ENCODE measurements around the gene HECTD4. TPM values are rescaled to one million over a fixed set of nuclear protein-coding genes. Genes with fewer than 3 reads are reported as not detected.
A peak's percentile ranks its signal among the peaks of the same experiment; 100 is the strongest.

HECTD4 gene
- total RNA-seq, 1 experiment from 2014 or later: 51.3 TPM

- CTCF ChIA-PET: interaction anchor here (0.5 to 1.8 kb wide), 5 partner anchors 11 to 305 kb away, joined by 4 to 24 read pairs (median 11); no protein-coding TSS in a partner anchor
Observed at GRCh38 chr12:112198120-112198733, 184.0 kb downstream of the HECTD4 start.

GRCh38 chr12:112196196-112196875, 185.9 kb downstream of the HECTD4 start:
- intact Hi-C loops (cut with micrococcal nuclease; ENCODE audit: unreplicated experiment): no loop called here
- Histone ChIP-seq H3K9me3 (ENCODE audit: control insufficient read depth, insufficient read depth, low read depth, low read length) (no peaks in the 10 kb centered on the region), H3K4me3 (ENCODE audit: low read depth in 2 of 2, low read length in 2 of 2) (no peak overlapping the region), H3K27ac (ENCODE audit: low read length) (no peak overlapping the region), H3K4me1 (ENCODE audit: control insufficient read depth, insufficient read depth, low read length) (no peaks in the 10 kb centered on the region), H3K36me3 (ENCODE audit: control insufficient read depth, insufficient read depth, low read length) (peaks cover 2% of the 10 kb centered on the region; the same call in 1 of the 2 replicates), H3K27me3 (ENCODE audit: control insufficient read depth, insufficient read depth, low read length) (no peaks in the 10 kb centered on the region)
- DNase-seq (ENCODE audit: low read depth, low spot score): no peak
- ChIA-PET POLR2A (no interaction called here), CTCF (no interaction called here)
- TF ChIP-seq TCF7L2 (IDR thresholded peaks at IDR 0.05; ENCODE audit: low read depth, low read length) (no peak), POLR2AphosphoS5 (IDR thresholded peaks at IDR 0.05; ENCODE audit: low read depth, low read length) (no peak), CTCF (IDR thresholded peaks at IDR 0.05) (no peak), SIN3A (IDR thresholded peaks at IDR 0.05; ENCODE audit: borderline replicate concordance, insufficient read depth, low read depth, low read length) (no peak), REST (IDR thresholded peaks at IDR 0.05; ENCODE audit: insufficient read depth in 1 of 2, low read depth in 2 of 2, low read length in 1 of 2) (no peak)
- ATAC-seq: no peak
- in situ Hi-C loops (cut with HindIII; ENCODE audit: low pct_unique_long_range_greater_than_20kb, low sequenced_read_pairs): no loop called here
- no TSS peak for BruUV-seq (replicated peaks)

More at GRCh38 chr12:112198120-112198733, 184.0 kb downstream of the HECTD4 start:
- ATAC-seq (peak; percentile 98), DNase-seq (ENCODE audit: low read depth, low spot score) (peak; percentile 10)
- no peaks in the 10 kb centered on the region for H3K27me3 ChIP-seq (ENCODE audit: control insufficient read depth, insufficient read depth, low read length)
- TF ChIP-seq SIN3A (IDR thresholded peaks at IDR 0.05; ENCODE audit: borderline replicate concordance, insufficient read depth, low read depth, low read length) (no peak), POLR2AphosphoS5 (IDR thresholded peaks at IDR 0.05; ENCODE audit: low read depth, low read length) (no peak), CTCF (IDR thresholded peaks at IDR 0.05) (peak; percentile 86)
- H3K4me1 ChIP-seq (ENCODE audit: control insufficient read depth, insufficient read depth, low read length): no peaks in the 10 kb centered on the region
- no peaks in the 10 kb centered on the region for H3K9me3 ChIP-seq (ENCODE audit: control insufficient read depth, insufficient read depth, low read depth, low read length)
- in situ Hi-C loops (cut with HindIII; ENCODE audit: low pct_unique_long_range_greater_than_20kb, low sequenced_read_pairs): no loop called here
- no peak overlapping the region for H3K4me3 ChIP-seq (ENCODE audit: low read depth in 2 of 2, low read length in 2 of 2)
- H3K36me3 ChIP-seq (ENCODE audit: control insufficient read depth, insufficient read depth, low read length): no peaks in the 10 kb centered on the region
- intact Hi-C loops (cut with micrococcal nuclease; ENCODE audit: unreplicated experiment): loop anchor here (2.0 kb wide), 1 partner anchor 189 kb away; no protein-coding TSS in a partner anchor
- POLR2A ChIA-PET: interaction anchor here (0.6 to 1.1 kb wide), 2 partner anchors 203 to 564 kb away, joined by 5 read pairs; no protein-coding TSS in a partner anchor
- H3K27ac ChIP-seq (ENCODE audit: low read length): no peak overlapping the region
- no TSS peak for BruUV-seq (replicated peaks)

Measured in Panc1 (cell line).